Activated CD4-positive, alpha-beta T cell treated with anti-CD3 and anti-CD28 coated beads for 36 hours (primary cell): ENCODE results near the gene PPP2R5A. TPM values are rescaled to one million over a fixed set of nuclear protein-coding genes. Genes with fewer than 3 reads are reported as not detected.
A peak's percentile ranks its signal among the peaks of the same experiment; 100 is the strongest.
"Not testable (repeated sequence)": the region's sequence is repeated elsewhere in the genome, so short reads cannot be mapped to it uniquely, and the experiment has no call there.

ENCODE experiments used
- ATAC-seq: fragments of 200-7000 bp; cut with Tn5 transposase; one replicate; pipeline ENCODE4 v1.10.0; 2021; ENCODE audit warnings: mild to moderate bottlenecking, moderate library complexity
- CTCF ChIA-PET: fragments of 350-600 bp; sonication (Branson Sonifier 250); formaldehyde crosslinking; loops from one replicate; lab custom pipeline; 2021; ENCODE audit warnings: antibody characterized with exemption; lab: Charles Lee
- POLR2A ChIA-PET: fragments of 350-600 bp; sonication (Branson Sonifier 250); formaldehyde crosslinking; loops from one replicate; lab custom pipeline; 2021; ENCODE audit warnings: antibody characterized with exemption, inconsistent platforms; lab: Charles Lee
- DNase-seq: peaks from one replicate; pipeline ENCODE4 v3.0.0-alpha.2; 2020
- H3K27ac Mint-ChIP-seq: one replicate; pipeline ENCODE4 v1.8.0; 2021; ENCODE audit warnings: mixed read lengths
- H3K27me3 Mint-ChIP-seq: one replicate; pipeline ENCODE4 v1.8.0; 2021; ENCODE audit warnings: mixed read lengths
- H3K36me3 Mint-ChIP-seq: one replicate; pipeline ENCODE4 v1.8.0; 2021; ENCODE audit warnings: low read depth, mixed read lengths
- H3K4me1 Mint-ChIP-seq: one replicate; pipeline ENCODE4 v1.8.0; 2021; ENCODE audit warnings: mixed read lengths
- H3K4me3 Mint-ChIP-seq: one replicate; pipeline ENCODE4 v1.8.0; 2021; ENCODE audit warnings: mild to moderate bottlenecking, moderate library complexity, mixed read lengths
- H3K9me3 Mint-ChIP-seq: one replicate; pipeline ENCODE4 v1.8.0; 2021; ENCODE audit warnings: low read depth, mixed read lengths
- intact Hi-C, 2 experiments: fragments of 100-400 bp; cut with DNase I in 1 of 2; cut with micrococcal nuclease in 1 of 2; formaldehyde crosslinking; loops; one replicate each; pipeline versions ENCODE4 v1.14.2 to v1.15.1; 2022 to 2024; cut with DNase I, micrococcal nuclease
- total RNA-seq, 2 experiments: library from RNA; stranded (reverse); gene quantifications; one replicate each; pipeline ENCODE4 v1.2.3, GENCODE V29; 2021

Gene PPP2R5A
- total RNA-seq, 2 experiments from 2014 or later, result 32.3 to 36.1 TPM

- DNase-seq (no peak), ATAC-seq (no peak)
- Mint-ChIP-seq H3K36me3 (peaks cover 8% of the 10 kb centered on the region), H3K27ac (peak overlapping the region; percentile 95), H3K27me3 (no peaks in the 10 kb centered on the region), H3K4me1 (peaks cover 55% of the 10 kb centered on the region), H3K9me3 (no peaks in the 10 kb centered on the region), H3K4me3 (peak overlapping the region; percentile 92)
- ChIA-PET CTCF (interaction anchor here (0.6 to 1.8 kb wide), 3 partner anchors 169 to 496 kb away, joined by 3 to 6 read pairs (median 4); partner anchors contain the start of genes DTL and INTS7), POLR2A (interaction anchor here (1.1 kb wide), 2 partner anchors 10 to 29 kb away, joined by 3 to 7 read pairs; no protein-coding TSS in a partner anchor)
- intact Hi-C loops, result loop anchor here (2.0 to 5.0 kb wide), 2 partner anchors 81 to 215 kb away; no protein-coding TSS in a partner anchor
Measured at GRCh38 chr1:212287261-212287895, 2.2 kb downstream of the PPP2R5A start.

- ATAC-seq, H3K36me3 Mint-ChIP-seq, H3K9me3 Mint-ChIP-seq, DNase-seq, H3K27me3 Mint-ChIP-seq: not testable (repeated sequence)
- Mint-ChIP-seq H3K4me1 (peaks cover 61% of the 10 kb centered on the region), H3K27ac (peak overlapping the region; percentile 67), H3K4me3 (peak overlapping the region; percentile 92)
- ChIA-PET POLR2A (interaction anchor here (1.1 kb wide), 2 partner anchors 9 to 28 kb away, joined by 3 to 7 read pairs; no protein-coding TSS in a partner anchor), CTCF (interaction anchor here (1.3 kb wide), 1 partner anchor 168 kb away, joined by 4 read pairs; no protein-coding TSS in a partner anchor)
- intact Hi-C loops, result loop anchor here (2.0 to 5.0 kb wide), 2 partner anchors 81 to 216 kb away; no protein-coding TSS in a partner anchor
Measured at GRCh38 chr1:212287995-212288394, 2.8 kb downstream of the PPP2R5A start.

- H3K27me3 Mint-ChIP-seq, result no peaks in the 10 kb centered on the region
- ATAC-seq (no peak), DNase-seq (no peak)
- H3K9me3 Mint-ChIP-seq, result no peaks in the 10 kb centered on the region
- H3K27ac Mint-ChIP-seq, result no peak overlapping the region
- POLR2A ChIA-PET, result interaction anchor here (1.1 kb wide), 1 partner anchor 9 kb away, joined by 3 read pairs; no protein-coding TSS in a partner anchor
- intact Hi-C loops, result loop anchor here in 1 of 2 experiments (5.0 kb wide), 1 partner anchor 216 kb away; no protein-coding TSS in a partner anchor
- peaks cover 63% of the 10 kb centered on the region for H3K4me1 Mint-ChIP-seq
- H3K36me3 Mint-ChIP-seq, result peaks cover 8% of the 10 kb centered on the region
- CTCF ChIA-PET, result no interaction called here
- H3K4me3 Mint-ChIP-seq, result peak overlapping the region; percentile 92
Measured at GRCh38 chr1:212288615-212289014, 3.4 kb downstream of the PPP2R5A start.

- Mint-ChIP-seq H3K27me3 (no peaks in the 10 kb centered on the region), H3K4me1 (peaks cover 62% of the 10 kb centered on the region), H3K36me3 (peaks cover 8% of the 10 kb centered on the region), H3K4me3 (peak overlapping the region; percentile 30), H3K27ac (peak overlapping the region; percentile 19), H3K9me3 (no peaks in the 10 kb centered on the region)
- no peak for DNase-seq
- ATAC-seq, result no peak
- POLR2A ChIA-PET, result interaction anchor here (0.6 kb wide), 1 partner anchor 114 kb away, joined by 8 read pairs; no protein-coding TSS in a partner anchor
- CTCF ChIA-PET, result interaction anchor here (0.6 kb wide), 1 partner anchor 38 kb away, joined by 3 read pairs; no protein-coding TSS in a partner anchor
- intact Hi-C loops, result loop anchor here in 1 of 2 experiments (5.0 kb wide), 1 partner anchor 217 kb away; no protein-coding TSS in a partner anchor
Measured at GRCh38 chr1:212289262-212290077, 4.3 kb downstream of the PPP2R5A start.

GRCh38 chr1:212290608-212291007 lies 5.4 kb downstream of the PPP2R5A start:
- H3K27me3 Mint-ChIP-seq, result no peaks in the 10 kb centered on the region
- DNase-seq (no peak), ATAC-seq (no peak)
- ChIA-PET POLR2A (interaction anchor here (0.6 kb wide), 1 partner anchor 20 kb away, joined by 3 read pairs; no protein-coding TSS in a partner anchor), CTCF (interaction anchor here (0.9 to 1.6 kb wide), 5 partner anchors 11 to 275 kb away, joined by 3 to 9 read pairs (median 4); no protein-coding TSS in a partner anchor)
- intact Hi-C loops, result no loop called here
- H3K4me1 Mint-ChIP-seq, result peaks cover 72% of the 10 kb centered on the region
- peak overlapping the region; percentile 48 for H3K27ac Mint-ChIP-seq
- no peaks in the 10 kb centered on the region for H3K9me3 Mint-ChIP-seq
- peaks cover 8% of the 10 kb centered on the region for H3K36me3 Mint-ChIP-seq
- H3K4me3 Mint-ChIP-seq, result no peak overlapping the region

- Mint-ChIP-seq H3K4me3 (peak overlapping the region; percentile 0), H3K36me3 (peaks cover 8% of the 10 kb centered on the region), H3K9me3 (no peaks in the 10 kb centered on the region), H3K4me1 (peaks cover 80% of the 10 kb centered on the region), H3K27me3 (no peaks in the 10 kb centered on the region), H3K27ac (peak overlapping the region; percentile 40)
- CTCF ChIA-PET, result interaction anchor here (0.7 to 1.6 kb wide), 6 partner anchors 7 to 276 kb away, joined by 3 to 9 read pairs (median 4); no protein-coding TSS in a partner anchor
- POLR2A ChIA-PET, result no interaction called here
- ATAC-seq (no peak), DNase-seq (no peak)
- intact Hi-C loops, result no loop called here
Measured at GRCh38 chr1:212291505-212292134, 6.4 kb downstream of the PPP2R5A start.

GRCh38 chr1:212292250-212293105 lies 7.3 kb downstream of the PPP2R5A start:
- Mint-ChIP-seq H3K4me3 (peak overlapping the region; percentile 0), H3K4me1 (peaks cover 83% of the 10 kb centered on the region), H3K36me3 (peaks cover 6% of the 10 kb centered on the region), H3K9me3 (no peaks in the 10 kb centered on the region), H3K27ac (peak overlapping the region; percentile 52), H3K27me3 (no peaks in the 10 kb centered on the region)
- POLR2A ChIA-PET, result interaction anchor here (0.7 kb wide), 1 partner anchor 140 kb away, joined by 3 read pairs; no protein-coding TSS in a partner anchor
- CTCF ChIA-PET, result interaction anchor here (0.9 to 1.6 kb wide), 3 partner anchors 19 to 221 kb away, joined by 3 to 9 read pairs (median 5); no protein-coding TSS in a partner anchor
- intact Hi-C loops, result no loop called here
- ATAC-seq (no peak), DNase-seq (no peak)

- no peaks in the 10 kb centered on the region for H3K27me3 Mint-ChIP-seq
- no peak overlapping the region for H3K27ac Mint-ChIP-seq
- no peak for ATAC-seq
- ChIA-PET POLR2A (no interaction called here), CTCF (interaction anchor here (0.7 to 0.9 kb wide), 2 partner anchors 18 to 254 kb away, joined by 3 read pairs; no protein-coding TSS in a partner anchor)
- intact Hi-C loops, result no loop called here
- no peak for DNase-seq
- H3K9me3 Mint-ChIP-seq, result no peaks in the 10 kb centered on the region
- H3K4me1 Mint-ChIP-seq, result peaks cover 78% of the 10 kb centered on the region
- H3K4me3 Mint-ChIP-seq, result no peak overlapping the region
- peaks cover 6% of the 10 kb centered on the region for H3K36me3 Mint-ChIP-seq
Measured at GRCh38 chr1:212293579-212293978, 8.4 kb downstream of the PPP2R5A start.

GRCh38 chr1:212294983-212295382 lies 9.8 kb downstream of the PPP2R5A start:
- ChIA-PET CTCF (interaction anchor here (0.5 to 1.7 kb wide), 3 partner anchors 35 to 259 kb away, joined by 3 to 11 read pairs (median 3); partner anchors contain the start of genes DTL and INTS7), POLR2A (interaction anchor here (0.7 to 1.1 kb wide), 2 partner anchors 19 to 373 kb away, joined by 4 read pairs; no protein-coding TSS in a partner anchor)
- H3K9me3 Mint-ChIP-seq, result no peaks in the 10 kb centered on the region
- H3K27ac Mint-ChIP-seq, result no peak overlapping the region
- no peak for ATAC-seq
- intact Hi-C loops, result no loop called here
- no peak overlapping the region for H3K4me3 Mint-ChIP-seq
- H3K36me3 Mint-ChIP-seq, result peaks cover 7% of the 10 kb centered on the region
- peaks cover 77% of the 10 kb centered on the region for H3K4me1 Mint-ChIP-seq
- H3K27me3 Mint-ChIP-seq, result no peaks in the 10 kb centered on the region
- no peak for DNase-seq
